ENCODE results near the gene UBE2R2. TPM values are rescaled to one million over a fixed set of nuclear protein-coding genes. Genes with fewer than 3 reads are reported as not detected.
A peak's percentile ranks its signal among the peaks of the same experiment; 100 is the strongest.
"Not testable (repeated sequence)": the region's sequence is repeated elsewhere in the genome, so short reads cannot be mapped to it uniquely, and the experiment has no call there.

UBE2R2 gene
- total RNA-seq, 1 experiment from 2014 or later: 31.9 TPM

- no peak for DNase-seq (ENCODE audit: low read depth)
Measured at GRCh38 chr9:33927694-33928093, 110.7 kb downstream of the UBE2R2 start.

- no peak for DNase-seq (ENCODE audit: low read depth)
Measured at GRCh38 chr9:33931326-33931725, 114.4 kb downstream of the UBE2R2 start.

DNA sequence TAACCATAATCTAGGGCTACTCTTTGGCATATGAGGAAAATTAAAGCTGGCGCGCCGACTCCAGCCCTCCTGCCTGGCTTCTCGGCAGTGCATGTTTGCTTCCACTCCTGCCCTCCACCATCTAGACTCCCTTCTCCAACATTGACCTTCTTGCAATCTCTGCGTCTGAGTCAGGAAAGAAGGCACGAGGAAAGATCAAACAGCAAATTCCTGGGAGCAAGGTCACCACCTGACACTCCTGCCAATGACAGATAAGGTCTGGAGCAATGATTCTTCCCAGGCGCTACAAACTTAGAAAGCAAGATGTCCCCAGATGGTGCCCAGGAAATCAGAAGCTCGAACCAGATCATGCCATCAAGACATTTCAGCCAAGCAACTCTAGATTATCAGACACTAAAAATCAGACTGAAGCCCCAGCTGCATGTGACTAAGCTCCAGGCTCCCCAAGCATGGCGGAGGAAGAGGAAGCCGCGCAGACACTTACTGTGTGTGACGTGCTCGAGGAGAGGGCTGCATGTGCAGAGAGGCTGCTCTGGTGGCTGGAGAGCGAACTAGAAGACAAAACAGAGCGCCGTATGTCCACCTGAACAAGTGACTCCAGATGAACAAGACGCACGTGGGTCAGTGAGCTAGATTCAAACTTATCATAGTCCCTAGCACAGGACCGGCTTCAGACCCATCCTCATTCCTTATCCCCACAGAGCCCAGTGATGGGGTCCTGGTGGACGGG lies 115.3 kb downstream of the UBE2R2 start:
- DNase-seq (ENCODE audit: low read depth): no peak

DNA sequence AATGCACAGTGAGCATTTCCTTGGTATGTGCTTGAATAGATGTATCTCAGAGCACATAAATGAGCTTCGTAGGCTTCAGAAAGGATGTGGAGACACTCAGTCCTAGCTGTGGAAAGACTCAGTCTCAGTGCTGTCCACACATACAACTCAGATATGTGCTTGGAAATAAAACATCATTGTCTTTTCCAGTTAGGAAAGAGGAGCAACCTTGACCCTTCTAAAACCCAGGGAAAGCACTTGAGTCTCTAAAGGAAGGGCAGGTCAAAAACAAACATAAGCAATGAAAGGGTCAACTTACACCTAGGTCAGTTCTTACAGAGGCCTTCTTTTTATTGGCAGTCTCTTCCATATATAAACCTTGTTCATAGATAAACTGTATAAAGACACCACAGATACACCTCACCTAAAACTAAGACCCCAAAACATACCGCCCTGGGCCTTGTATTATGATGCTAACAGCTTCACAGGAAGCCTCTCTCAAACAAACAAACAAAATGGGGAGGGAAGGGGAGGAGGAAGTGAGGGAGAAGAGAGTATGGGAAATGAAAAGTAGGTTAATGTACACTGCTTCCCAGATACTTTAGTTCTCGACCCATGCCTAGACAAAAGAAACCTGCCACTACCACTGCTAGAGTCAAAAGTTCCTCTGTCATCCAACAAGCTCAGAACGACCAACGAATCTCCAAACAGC lies 117.4 kb downstream of the UBE2R2 start:
- no peak for DNase-seq (ENCODE audit: low read depth)

- DNase-seq (ENCODE audit: low read depth): no peak
Measured at GRCh38 chr9:33939924-33940874, 123.2 kb downstream of the UBE2R2 start.

DNA sequence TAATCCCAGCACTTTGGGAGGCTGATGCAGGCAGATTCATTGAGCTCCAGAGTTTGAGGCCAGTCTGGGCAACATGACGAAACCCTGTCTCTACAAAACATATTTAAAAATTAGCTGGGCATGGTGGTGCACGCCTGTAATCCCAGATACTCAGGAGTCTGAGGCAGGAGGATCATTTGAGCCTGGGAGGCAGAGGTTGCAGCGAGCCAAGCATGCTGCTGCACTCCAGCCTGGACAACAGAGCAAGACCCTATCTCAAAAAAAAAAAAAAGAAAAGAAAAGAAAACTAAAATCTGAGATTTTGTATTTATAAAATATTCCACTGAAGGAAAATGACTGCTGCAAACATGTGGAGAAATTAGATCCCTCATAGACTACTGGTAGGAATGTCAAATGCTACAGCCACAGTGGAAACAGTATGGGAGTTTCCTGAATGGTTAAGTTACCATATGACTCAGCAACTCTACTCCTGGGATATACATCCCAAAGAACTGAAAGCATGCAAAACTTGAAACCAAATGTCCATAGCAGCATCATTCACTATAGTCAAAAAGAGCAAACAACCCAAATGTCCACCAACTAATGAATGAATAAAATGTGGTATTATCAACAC lies 125.6 kb downstream of the UBE2R2 start:
- DNase-seq (ENCODE audit: low read depth): peak; percentile 66

DNA sequence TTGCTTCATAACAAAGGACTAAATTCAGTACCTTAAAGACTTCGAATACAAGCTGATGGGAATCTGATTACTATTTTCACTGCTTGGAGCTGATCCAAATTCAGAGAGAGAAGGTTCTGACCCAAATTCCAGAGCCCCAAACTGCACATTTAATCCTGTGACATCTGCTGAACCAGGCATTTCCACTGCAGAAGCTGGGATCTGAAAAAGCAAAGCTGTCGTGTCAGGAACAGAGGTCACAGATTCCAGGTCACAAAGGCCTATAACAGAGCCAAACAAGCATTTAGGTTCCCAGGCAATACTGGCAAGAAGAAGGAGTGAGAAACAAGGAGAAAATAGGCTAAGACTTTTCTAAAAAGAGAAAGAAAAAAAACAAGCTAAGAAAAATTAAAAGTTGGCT lies 126.4 kb downstream of the UBE2R2 start:
- no peak for DNase-seq (ENCODE audit: low read depth)

- DNase-seq (ENCODE audit: low read depth): peak; percentile 96
Measured at GRCh38 chr9:33946779-33947535, 130.0 kb downstream of the UBE2R2 start.

DNA sequence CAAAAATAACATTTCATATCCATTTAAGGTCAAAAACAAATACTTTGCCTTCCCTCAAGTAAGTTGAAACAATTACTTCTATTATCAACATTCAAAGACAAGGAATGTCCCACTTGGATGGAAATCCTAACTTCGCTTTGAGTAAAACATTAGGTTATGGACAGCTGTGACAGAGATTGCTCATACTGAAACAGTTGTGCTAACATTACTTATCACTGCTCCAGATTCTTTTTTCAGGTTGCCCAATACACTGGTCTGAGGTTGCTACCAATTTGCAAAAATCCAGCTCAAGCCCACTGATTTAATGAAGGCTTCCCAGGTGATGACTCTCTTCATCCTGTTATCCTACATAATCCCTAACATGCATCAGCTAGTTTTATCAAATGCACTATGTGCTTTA lies 133.4 kb downstream of the UBE2R2 start:
- DNase-seq (ENCODE audit: low read depth): no peak

DNA sequence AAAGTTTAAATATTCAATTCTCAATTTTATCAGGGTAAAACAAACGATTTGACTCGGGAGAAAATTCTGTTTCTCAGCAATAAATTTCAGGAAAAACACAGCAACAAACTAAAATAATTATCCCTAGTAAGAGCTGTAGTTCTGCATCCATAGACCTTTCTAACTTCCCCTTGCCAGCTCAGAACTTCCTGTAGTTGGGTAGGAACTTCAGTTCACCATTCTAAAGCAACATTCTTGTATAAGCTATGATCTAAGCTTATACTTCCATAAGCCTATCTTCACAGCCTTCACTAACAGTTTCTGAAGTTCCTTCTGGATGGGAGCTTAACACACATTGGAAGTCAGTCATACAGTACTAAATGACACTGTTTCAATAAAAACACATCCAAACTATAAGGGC lies 135.1 kb downstream of the UBE2R2 start:
- no peak for DNase-seq (ENCODE audit: low read depth)

DNA sequence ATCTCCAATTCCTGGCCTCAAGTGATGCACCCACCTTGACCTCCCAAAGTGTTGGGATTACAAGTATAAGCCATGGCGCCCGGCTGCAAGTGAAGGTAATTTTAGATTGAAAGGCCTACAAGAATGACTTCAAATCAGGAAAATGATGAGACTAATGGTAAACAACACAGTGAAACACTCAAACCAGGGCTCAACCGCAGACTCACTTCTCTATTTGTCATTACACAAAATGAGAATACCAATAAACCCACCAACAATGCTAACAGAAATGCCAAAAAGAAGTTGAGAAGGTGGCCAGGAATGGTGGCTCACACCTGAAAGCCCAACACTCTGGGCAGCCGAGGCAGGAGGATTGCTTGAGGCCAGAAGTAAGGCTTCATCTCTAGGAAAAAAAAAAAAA lies 139.6 kb downstream of the UBE2R2 start:
- no peak for DNase-seq (ENCODE audit: low read depth)

- DNase-seq (ENCODE audit: low read depth): no peak
Measured at GRCh38 chr9:33959725-33960124, 142.8 kb downstream of the UBE2R2 start.

GRCh38 chr9:33962468-33962867 lies 145.5 kb downstream of the UBE2R2 start:
- DNase-seq (ENCODE audit: low read depth): not testable (repeated sequence)

GRCh38 chr9:33964086-33964768 lies 147.3 kb downstream of the UBE2R2 start:
- no peak for DNase-seq (ENCODE audit: low read depth)

Other genes starting within 250 kb of the UBE2R2 start
- 0.74 and 3.1 TPM in 2 replicates for gene PRSS3, start 21.6 kb upstream of the UBE2R2 start, total RNA-seq (2014; rRNA removed; shearing (Covaris generic))
- 9.4 and 15.2 TPM in 2 replicates for gene UBAP2, start 231.7 kb downstream of the UBE2R2 start, total RNA-seq (2014; rRNA removed; shearing (Covaris generic))

All from M059J (cell line).